HepG2 (cell line): ENCODE results near the gene RPL22L1. TPM values are rescaled to one million over a fixed set of nuclear protein-coding genes. Genes with fewer than 3 reads are reported as not detected.

Experiments used
- ATAC-seq: fragments of 200-7000 bp; cut with Tn5 transposase; 3 replicates; pipeline ENCODE4 v1.9.1; 2020; ENCODE audit warnings: mild to moderate bottlenecking, moderate library complexity
- BruUV-seq: library from RNA; stranded (reverse); fragments of 400-500 nt; replicated peaks from 2 replicates; lab custom pipeline; 2021; lab: Mats Ljungman, UMichigan
- CTCF ChIA-PET: fragments of 300-600 bp; formaldehyde crosslinking; extraction: SDS; loops from one replicate; lab custom pipeline; 2021; ENCODE audit warnings: low total read pairs, inconsistent platforms, low intra/inter-chr PET ratio; lab: Yijun Ruan, JAX
- POLR2A ChIA-PET: fragments of 350-600 bp; sonication (Branson Sonifier 250); formaldehyde crosslinking; loops from one replicate; lab custom pipeline; 2020; ENCODE audit warnings: antibody characterized with exemption, inconsistent platforms; lab: Yijun Ruan, JAX
- DNase-seq: peaks from one replicate; pipeline ENCODE4 v3.0.0-alpha.2; 2015; ENCODE audit warnings: low spot score
- FAIRE-seq: peaks from 3 replicates; lab custom pipeline; 2011; peaks lifted over from hg19 to GRCh38; lab: Jason Lieb, UNC
- H2AFZ ChIP-seq: one replicate; pipeline ENCODE4 v1.6.1; 2011; ENCODE audit warnings: low read length, inconsistent platforms
- H3K27ac ChIP-seq: fragments of 300-600 bp; 3 replicates; pipeline ENCODE4 v1.8.0; 2011; ENCODE audit warnings: mixed run types, mild to moderate bottlenecking, mixed read lengths, low read length, inconsistent platforms; ENCODE audit not compliant: insufficient read depth; ENCODE audit errors: extremely low read length
- H3K27me3 ChIP-seq, 2 experiments: fragments of 200-600 bp in 1 of 2; 2 replicates in 1 of 2; 3 replicates in 1 of 2; pipeline versions ENCODE4 v1.6.0 to v1.8.0; 2011; ENCODE audit warnings: low read length in 2 of 2, mild to moderate bottlenecking in 2 of 2, moderate library complexity in 2 of 2, inconsistent platforms in 1 of 2; ENCODE audit not compliant: insufficient read depth in 2 of 2, control insufficient read depth in 1 of 2
- H3K36me3 ChIP-seq, 2 experiments: fragments of 200-600 bp in 1 of 2; replicated peaks in 1 of 2; 2 replicates in 1 of 2; 3 replicates in 1 of 2; pipeline versions ENCODE4 v1.5.1 to v1.8.0; 2011; ENCODE audit warnings: low read length in 2 of 2, inconsistent platforms in 1 of 2; ENCODE audit not compliant: insufficient read depth in 2 of 2, control insufficient read depth in 1 of 2
- H3K4me1 ChIP-seq: 2 replicates; pipeline ENCODE4 v1.5.1; 2012; ENCODE audit warnings: low read length, inconsistent platforms; ENCODE audit not compliant: insufficient read depth
- H3K4me2 ChIP-seq: 2 replicates; pipeline ENCODE4 v1.6.0; 2011; ENCODE audit warnings: low read depth, low read length, inconsistent platforms
- H3K4me3 ChIP-seq, 3 experiments: fragments of 200-600 bp in 1 of 3; sonication (generic), shearing (Covaris generic) in 1 of 3; replicated peaks in 1 of 3; 2 replicates each; pipeline ENCODE4 v1.5.1; 2011 to 2016; ENCODE audit warnings: low read length in 3 of 3, inconsistent platforms in 2 of 3, low read depth in 2 of 3, mild to moderate bottlenecking in 2 of 3, control low read depth in 1 of 3, mixed read lengths in 1 of 3; ENCODE audit not compliant: insufficient read depth in 1 of 3
- H3K79me2 ChIP-seq: one replicate; pipeline ENCODE4 v1.6.1; 2011; ENCODE audit warnings: low read length, inconsistent platforms; ENCODE audit not compliant: insufficient read depth
- H3K9ac ChIP-seq: 2 replicates; pipeline ENCODE4 v1.6.0; 2011; ENCODE audit warnings: mild to moderate bottlenecking, low read depth, low read length, inconsistent platforms; ENCODE audit not compliant: insufficient read depth
- H3K9me3 ChIP-seq: 2 replicates; pipeline ENCODE4 v1.5.1; 2012; ENCODE audit warnings: mild to moderate bottlenecking, low read length
- H4K20me1 ChIP-seq: 2 replicates; pipeline ENCODE4 v1.6.0; 2011; ENCODE audit warnings: inconsistent platforms, mild to moderate bottlenecking, low read length, moderate library complexity; ENCODE audit not compliant: insufficient read depth
- CEBPB ChIP-seq: IDR thresholded peaks from 2 replicates; pipeline ENCODE4 v1.6.1; 2011; ENCODE audit warnings: low read depth, low read length, improper control_type of control experiment, borderline replicate concordance
- CREB1 ChIP-seq, 2 experiments: fragments of 450-650 bp in 1 of 2; IDR thresholded peaks; 2 replicates each; pipeline ENCODE4 v1.6.1; 2016 to 2017; ENCODE audit warnings: control low read depth in 1 of 2, mild to moderate bottlenecking in 1 of 2, missing compliant biosample characterization in 1 of 2, missing genetic modification characterization in 1 of 2
- FOXA3 ChIP-seq: IDR thresholded peaks from 2 replicates; pipeline ENCODE4 v1.6.1; 2016; ENCODE audit warnings: missing genetic modification reagents, missing compliant biosample characterization
- FOXK2 ChIP-seq: fragments of 450-650 bp; IDR thresholded peaks from 2 replicates; pipeline ENCODE4 v1.6.1; 2016
- PHB2 ChIP-seq: fragments of 450-650 bp; IDR thresholded peaks from 2 replicates; pipeline ENCODE4 v1.6.1; 2018; ENCODE audit not compliant: partially characterized antibody
- POLR2AphosphoS5 ChIP-seq: IDR thresholded peaks from 2 replicates; pipeline ENCODE4 v1.6.1; 2012; ENCODE audit warnings: low read depth, low read length
- RBM22 ChIP-seq: fragments of 200-400 bp; formaldehyde crosslinking; optimal IDR thresholded peaks from 2 replicates; pipeline ENCODE3; 2017; ENCODE audit warnings: mild to moderate bottlenecking, low read length, moderate library complexity
- WGBS: methylation state at CpG from one replicate; pipeline ENCODE4 v1.1.6; 2017; ENCODE audit warnings: low lambda C conversion rate; 5-methylcytosine and 5-hydroxymethylcytosine counted together
- in situ Hi-C: cut with HindIII; loops from 2 replicates; pipeline ENCODE4 v1.10.0; 2017; ENCODE audit warnings: low pct_unique_long_range_greater_than_20kb; ENCODE audit not compliant: extremely low pct_ligation_motif_present
- intact Hi-C: fragments of 100-400 bp; cut with micrococcal nuclease; formaldehyde crosslinking; loops from one replicate; pipeline ENCODE4 v1.10.0; 2022; ENCODE audit not compliant: unreplicated experiment
- polyA plus RNA-seq, 8 experiments: library from polyadenylated mRNA; depleted of rRNA in 3 of 8; stranded (reverse) in 7 of 8; unstranded in 1 of 8; fragments of >200 nt; fragmentation: Illumina TruSeq in 4 of 8; extraction: Trizol in 4 of 8; gene quantifications; 2 replicates each; pipeline versions ENCODE4 v1.2.1 to v1.2.3, GENCODE V29; 2011 to 2016; ENCODE audit warnings: low read depth in 4 of 8, missing spikeins in 1 of 8, mixed read lengths in 1 of 8; ENCODE audit not compliant: insufficient read depth in 1 of 8
- total RNA-seq, 5 experiments: library from RNA; depleted of rRNA; stranded (reverse); fragments of >200 nt; fragmentation: Illumina TruSeq; extraction: Trizol; gene quantifications; 2 replicates each; pipeline ENCODE4 v1.2.3, GENCODE V29; 2016; ENCODE audit warnings: low read depth in 1 of 5
- TF ChIP-seq, protein P1 (sequence below): sonication (generic); formaldehyde crosslinking; IDR thresholded peaks from 2 replicates; pipeline ENCODE4 v1.5.0; 2020; ENCODE audit warnings: mild to moderate bottlenecking, missing genetic modification reagents
- TF ChIP-seq, protein P2 (sequence below): sonication (generic); formaldehyde crosslinking; conservative IDR thresholded peaks from 2 replicates; pipeline ENCODE4 v1.4.0; 2020; ENCODE audit warnings: missing genetic modification reagents

The RPL22L1 gene
- total and polyA plus RNA-seq, 2 of the 13 experiments (the other 11 are each of a cell fraction or from before 2014, with no cell fraction given), result 42.7 to 152 TPM

GRCh38 chr3:170868577-170869238, 1.3 kb downstream of the RPL22L1 start (continued):
- TF ChIP-seq, protein P1, sequence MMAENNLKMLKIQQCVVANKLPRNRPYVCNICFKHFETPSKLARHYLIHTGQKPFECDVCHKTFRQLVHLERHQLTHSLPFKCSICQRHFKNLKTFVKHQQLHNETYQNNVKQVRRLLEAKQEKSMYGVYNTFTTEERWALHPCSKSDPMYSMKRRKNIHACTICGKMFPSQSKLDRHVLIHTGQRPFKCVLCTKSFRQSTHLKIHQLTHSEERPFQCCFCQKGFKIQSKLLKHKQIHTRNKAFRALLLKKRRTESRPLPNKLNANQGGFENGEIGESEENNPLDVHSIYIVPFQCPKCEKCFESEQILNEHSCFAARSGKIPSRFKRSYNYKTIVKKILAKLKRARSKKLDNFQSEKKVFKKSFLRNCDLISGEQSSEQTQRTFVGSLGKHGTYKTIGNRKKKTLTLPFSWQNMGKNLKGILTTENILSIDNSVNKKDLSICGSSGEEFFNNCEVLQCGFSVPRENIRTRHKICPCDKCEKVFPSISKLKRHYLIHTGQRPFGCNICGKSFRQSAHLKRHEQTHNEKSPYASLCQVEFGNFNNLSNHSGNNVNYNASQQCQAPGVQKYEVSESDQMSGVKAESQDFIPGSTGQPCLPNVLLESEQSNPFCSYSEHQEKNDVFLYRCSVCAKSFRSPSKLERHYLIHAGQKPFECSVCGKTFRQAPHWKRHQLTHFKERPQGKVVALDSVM (CRISPR knock-in tag), result peak; percentile 95
- peak; percentile 37; the same call in 1 of the 2 replicates for TF ChIP-seq POLR2AphosphoS5
- TF ChIP-seq, all 625 proteins: peak for 20

DNA sequence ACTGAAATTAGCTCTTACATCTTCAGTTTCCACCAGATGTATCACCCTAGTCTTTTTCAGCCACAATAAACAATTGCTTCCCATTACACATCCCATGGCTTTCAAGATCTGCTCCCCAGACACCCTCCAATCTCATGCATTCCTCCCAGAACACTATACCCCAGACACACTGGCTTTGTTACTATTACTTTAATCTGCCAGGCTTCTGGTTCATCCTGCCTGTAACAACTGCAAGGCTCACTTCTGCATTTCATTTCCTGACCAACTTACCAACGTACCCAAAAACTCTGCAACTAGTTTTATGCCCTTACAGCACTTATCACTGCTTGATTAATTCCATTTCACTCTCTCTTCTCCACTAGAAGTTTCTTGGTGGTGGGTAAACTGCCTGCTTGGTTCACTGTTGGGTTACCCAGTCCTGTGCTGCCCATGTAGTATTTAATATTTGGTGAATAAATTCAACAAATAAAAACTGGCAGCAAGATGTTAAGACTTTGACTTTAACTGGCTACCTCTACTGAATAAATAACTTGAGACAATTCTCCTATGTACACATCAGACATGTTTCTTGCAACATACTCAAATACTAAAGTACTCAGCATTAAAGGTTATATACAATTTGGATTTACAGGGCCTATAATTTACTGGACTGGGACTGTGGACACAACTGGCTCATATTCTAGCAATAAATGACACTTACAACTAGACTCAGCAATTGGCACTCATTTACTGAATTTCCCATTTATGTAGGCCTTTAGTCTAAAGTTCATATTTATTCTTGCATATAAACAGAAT, 2.7 kb downstream of the RPL22L1 start:
- ChIA-PET CTCF (no interaction called here), POLR2A (no interaction called here)
- Histone ChIP-seq H3K27ac (peak overlapping the region; percentile 7), H3K4me1 (peaks cover 39% of the 10 kb centered on the region), H3K4me2 (peak overlapping the region; percentile 94), H3K9me3 (no peaks in the 10 kb centered on the region), H3K9ac (peak overlapping the region; percentile 7; the same call in 1 of the 2 replicates), H3K36me3 (peaks cover 3 to 20% of the 10 kb centered on the region in 2 experiments; a peak in 4 of 5 replicates), H4K20me1 (peaks cover 24% of the 10 kb centered on the region), H3K4me3 (peak overlapping the region in 2 of 3 experiments; percentile 41 to 68; a peak in 3 of 6 replicates), H3K79me2 (peaks cover 22% of the 10 kb centered on the region), H2AFZ (no peak overlapping the region), H3K27me3 (no peaks in the 10 kb centered on the region)
- in situ Hi-C loops, result no loop called here
- BruUV-seq, result no TSS peak
- DNase-seq, result no peak
- intact Hi-C loops, result loop anchor here (5.0 kb wide), 1 partner anchor 440 kb away; no protein-coding TSS in a partner anchor
- 89% methylated on average over 1 of the region's 1 CpG for WGBS
- TF ChIP-seq RBM22 (peak; percentile 69), PHB2 (no peak), CEBPB (peak; percentile 55), CREB1 (IDR thresholded peaks at IDR 0.05) (no peak), CREB1 (CRISPR knock-in tag; IDR thresholded peaks at IDR 0.05) (0 out of 2 replicates have a peak, but pooled peaks have one; percentile 18), FOXK2 (no peak), FOXA3 (CRISPR knock-in tag) (no peak)
- TF ChIP-seq, protein P2, sequence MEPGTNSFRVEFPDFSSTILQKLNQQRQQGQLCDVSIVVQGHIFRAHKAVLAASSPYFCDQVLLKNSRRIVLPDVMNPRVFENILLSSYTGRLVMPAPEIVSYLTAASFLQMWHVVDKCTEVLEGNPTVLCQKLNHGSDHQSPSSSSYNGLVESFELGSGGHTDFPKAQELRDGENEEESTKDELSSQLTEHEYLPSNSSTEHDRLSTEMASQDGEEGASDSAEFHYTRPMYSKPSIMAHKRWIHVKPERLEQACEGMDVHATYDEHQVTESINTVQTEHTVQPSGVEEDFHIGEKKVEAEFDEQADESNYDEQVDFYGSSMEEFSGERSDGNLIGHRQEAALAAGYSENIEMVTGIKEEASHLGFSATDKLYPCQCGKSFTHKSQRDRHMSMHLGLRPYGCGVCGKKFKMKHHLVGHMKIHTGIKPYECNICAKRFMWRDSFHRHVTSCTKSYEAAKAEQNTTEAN (CRISPR knock-in tag), result no peak
- FAIRE-seq, result no peak
- no peak for ATAC-seq
